ENCODE results near the gene RASSF10.
"Not testable (repeated sequence)": the region's sequence is repeated elsewhere in the genome, so short reads cannot be mapped to it uniquely, and the experiment has no call there.

The RASSF10 gene

DNA sequence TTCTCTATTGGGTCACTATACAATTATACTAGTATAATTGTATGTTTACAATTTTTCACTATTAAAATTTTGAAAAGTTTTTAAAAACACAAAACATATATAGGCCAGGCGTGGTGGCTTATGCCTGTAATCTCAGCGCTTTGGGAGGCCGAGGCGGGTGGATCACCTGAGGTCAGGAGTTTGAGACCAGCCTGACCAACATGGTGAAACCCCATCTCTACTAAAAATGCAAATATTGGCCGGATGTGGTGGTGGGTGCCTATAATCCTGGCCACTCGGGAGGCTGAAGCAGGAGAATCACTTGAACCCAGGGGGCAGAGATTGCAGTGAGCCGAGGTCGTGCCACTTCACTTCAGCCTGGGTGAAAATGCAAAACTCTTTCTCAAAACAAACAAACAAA is 36.0 kb downstream of the RASSF10 start:
- DNase-seq; intact Hi-C loops (cut with DNase I): not testable (repeated sequence)

DNA sequence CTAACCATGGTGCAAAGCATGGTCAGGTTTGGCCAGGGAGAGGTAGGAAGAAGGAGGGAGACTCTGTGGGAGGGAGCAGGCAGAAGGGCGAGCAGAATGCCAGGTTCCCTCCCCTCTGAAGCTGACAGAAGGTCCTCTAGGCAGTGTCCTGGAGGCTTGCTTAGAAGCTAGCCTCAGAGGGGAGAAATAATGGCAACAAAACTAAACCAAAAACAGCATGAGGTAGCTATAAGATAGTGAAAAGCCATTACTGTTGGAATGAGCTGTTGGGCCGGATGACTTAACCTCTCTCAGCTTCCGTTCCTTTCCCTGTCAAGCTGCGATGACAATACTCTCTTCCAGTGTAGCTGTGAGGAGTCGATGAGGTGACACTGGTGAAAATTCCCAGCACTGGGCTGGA is 36.6 kb downstream of the RASSF10 start:
- DNase-seq, result no peak
- intact Hi-C loops (cut with DNase I), result no loop called here

DNA sequence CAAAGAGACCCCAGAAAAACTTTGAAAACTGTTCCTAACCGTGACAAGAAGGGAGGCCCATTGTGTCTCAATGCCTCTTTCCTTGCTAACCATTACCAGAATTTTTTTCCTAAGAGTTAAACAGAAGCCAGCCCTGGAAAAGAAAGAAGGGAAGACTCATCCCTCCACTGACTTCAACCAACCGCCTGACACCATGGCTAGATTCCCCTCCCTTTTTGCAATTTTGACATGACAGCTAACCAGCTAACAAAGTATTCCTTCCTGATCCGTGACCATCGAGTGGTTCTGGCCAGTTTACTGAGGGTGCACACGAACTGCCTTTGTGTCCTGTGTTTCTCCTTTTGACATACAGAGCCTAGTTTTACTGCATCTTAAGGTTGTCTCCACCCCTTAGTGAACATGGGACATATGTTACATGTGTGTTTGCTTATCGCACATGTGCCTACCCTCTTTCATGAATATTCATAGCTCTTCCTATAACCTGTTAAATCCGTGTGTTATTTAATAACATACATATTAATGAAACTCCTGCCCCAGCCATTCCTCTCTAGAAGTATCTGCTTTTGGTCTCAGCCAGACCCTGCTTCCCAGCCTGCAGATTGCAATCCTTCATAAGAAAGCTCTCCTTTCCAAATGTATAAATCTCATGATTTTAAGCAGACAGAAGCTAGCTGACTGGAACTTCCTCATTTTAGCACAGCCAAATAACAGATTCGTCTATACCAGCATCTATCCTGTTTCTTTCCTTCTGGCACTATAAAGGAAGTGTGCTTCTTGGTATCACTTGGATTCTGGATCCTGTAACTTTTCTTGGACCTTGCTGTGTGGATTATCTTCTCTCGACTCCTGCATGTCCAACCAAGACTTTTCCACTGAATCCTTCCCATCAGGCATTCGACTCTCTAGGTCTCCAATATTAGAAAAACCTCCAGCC is 37.8 kb downstream of the RASSF10 start:
- intact Hi-C loops (cut with DNase I), result no loop called here
- DNase-seq, result no peak

DNA sequence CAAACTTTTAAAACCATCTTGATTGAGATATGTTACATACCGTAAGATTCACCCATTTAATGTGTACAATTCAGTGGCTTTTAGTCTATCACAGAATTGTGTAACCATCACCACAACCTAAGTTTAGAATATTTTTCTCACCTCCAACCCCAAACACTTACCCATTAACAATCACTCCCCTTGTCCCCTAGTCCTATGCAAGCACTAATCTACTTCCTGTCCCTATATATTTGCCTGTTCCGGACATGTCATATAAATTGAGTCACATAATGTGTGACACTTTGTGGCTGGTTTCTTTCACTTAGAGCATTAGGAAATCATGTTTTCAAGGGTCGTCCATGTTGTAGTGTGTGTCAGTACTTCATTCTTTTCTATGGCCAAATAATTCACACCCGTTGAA is 38.8 kb downstream of the RASSF10 start:
- DNase-seq, result no peak
- intact Hi-C loops (cut with DNase I), result no loop called here

DNA sequence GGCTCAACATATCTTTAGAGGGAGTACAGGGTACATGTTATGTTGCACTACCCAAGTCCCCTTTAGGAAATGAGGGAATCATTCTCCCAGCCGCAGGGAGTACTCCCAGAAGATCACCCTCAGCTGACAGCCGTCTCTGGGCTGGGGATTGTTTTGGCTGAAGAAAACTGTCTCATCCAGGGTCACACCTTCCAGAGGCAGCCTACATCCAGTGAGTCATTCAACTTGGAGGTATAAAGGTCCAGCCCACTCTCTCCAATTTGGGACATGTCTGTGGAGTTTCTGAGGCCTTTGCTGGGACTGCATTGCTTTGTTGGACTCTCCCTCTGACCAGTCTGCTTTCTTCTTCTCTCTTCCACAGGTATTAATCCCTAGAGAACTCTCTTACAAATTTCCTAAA is 42.1 kb downstream of the RASSF10 start:
- intact Hi-C loops (cut with DNase I), result no loop called here
- no peak for DNase-seq

DNA sequence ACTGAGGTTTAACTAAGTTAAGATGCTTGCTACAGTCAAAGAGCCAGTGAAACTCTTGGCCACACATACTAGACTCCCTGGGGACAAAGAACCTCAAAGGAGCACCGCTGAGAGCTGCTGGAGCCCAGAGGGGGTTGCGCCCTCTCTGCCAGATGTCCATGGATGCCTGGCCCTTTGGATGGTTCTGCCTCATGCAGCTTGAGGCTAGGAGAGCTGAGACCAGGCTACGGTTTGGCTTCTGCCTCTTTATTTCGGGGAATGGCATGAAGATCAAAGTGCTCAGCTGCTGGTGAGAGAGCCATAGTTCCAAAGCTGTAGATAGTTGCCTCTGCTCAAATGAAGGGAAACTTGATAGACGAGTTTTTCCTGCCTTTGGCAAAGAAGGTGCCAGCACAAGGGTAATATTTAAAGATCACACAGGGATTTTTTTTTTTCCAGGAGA is 43.0 kb downstream of the RASSF10 start:
- intact Hi-C loops (cut with DNase I), result no loop called here

DNA sequence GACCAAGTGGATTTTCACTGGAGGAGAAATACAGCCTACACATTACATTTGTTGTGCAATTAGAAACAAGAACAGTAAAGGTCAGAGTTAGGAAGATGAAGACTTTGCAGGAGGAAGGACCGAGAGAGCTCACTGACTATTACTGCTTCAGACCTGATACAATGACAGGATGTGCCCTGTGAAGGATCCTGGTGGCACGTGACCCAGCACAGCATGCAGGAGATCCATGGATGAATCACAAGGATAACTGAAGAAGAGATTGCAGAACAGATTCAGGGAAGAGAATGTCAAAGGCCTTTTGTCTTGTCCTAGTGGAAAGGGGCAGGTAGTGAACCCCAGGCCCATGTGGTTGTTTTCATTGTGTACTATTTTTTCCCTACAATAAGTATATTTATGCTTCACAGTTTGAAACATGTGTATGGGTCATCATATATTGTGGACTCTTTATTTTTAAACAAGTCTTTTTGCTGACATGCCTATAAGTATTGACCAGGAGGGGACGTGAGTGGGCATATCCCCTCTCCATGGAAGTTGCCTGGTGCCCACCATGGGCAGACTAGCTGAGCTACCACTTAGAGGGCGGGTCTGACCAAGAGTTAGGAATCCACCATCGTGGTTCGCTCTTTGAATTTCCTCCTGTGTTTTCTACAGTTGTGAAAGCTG is 44.3 kb downstream of the RASSF10 start:
- intact Hi-C loops (cut with DNase I), result no loop called here
- no peak for DNase-seq

More for the DNA sequence above, 43.0 kb downstream of the RASSF10 start:
- no peak for DNase-seq

DNA sequence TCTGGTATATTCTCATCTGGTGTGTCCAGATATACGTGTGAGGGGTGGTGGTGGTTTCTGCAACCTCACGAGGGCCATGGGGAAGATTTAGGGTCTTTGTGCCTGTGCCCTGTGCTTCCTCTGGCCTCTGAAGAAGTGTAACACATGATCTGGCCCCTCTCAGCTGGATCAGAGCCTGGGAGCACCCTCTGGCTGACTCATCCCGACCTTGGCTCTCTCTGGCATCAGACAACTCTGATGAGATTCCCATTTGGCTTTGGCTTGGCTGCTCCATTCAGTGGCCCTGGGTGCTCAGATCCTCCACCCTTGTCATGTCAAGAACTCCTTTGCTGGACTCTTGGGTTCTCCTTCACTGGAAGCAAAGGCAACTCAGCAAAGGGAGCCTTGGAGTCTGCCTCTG is 45.2 kb downstream of the RASSF10 start:
- no peak for DNase-seq
- intact Hi-C loops (cut with DNase I), result no loop called here

DNA sequence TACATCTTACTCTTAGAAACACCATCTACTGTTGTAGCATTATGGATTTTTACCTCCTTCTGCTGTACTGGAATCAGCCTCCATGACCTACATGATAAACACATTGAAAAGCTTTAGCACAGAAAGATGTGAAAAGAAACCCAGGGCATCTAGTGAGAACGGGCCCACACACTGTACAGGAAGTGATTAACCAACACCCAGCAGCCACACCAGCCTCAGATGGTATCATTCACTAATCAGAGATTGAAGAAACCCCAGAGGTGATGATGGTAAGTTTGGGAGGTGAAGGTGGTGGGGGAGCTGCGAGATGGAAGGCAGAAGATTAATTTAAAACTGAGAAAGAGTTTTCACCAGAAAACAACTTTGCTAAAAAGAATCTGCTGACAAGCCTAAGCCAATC is 46.1 kb downstream of the RASSF10 start:
- intact Hi-C loops (cut with DNase I), result no loop called here
- no peak for DNase-seq

DNA sequence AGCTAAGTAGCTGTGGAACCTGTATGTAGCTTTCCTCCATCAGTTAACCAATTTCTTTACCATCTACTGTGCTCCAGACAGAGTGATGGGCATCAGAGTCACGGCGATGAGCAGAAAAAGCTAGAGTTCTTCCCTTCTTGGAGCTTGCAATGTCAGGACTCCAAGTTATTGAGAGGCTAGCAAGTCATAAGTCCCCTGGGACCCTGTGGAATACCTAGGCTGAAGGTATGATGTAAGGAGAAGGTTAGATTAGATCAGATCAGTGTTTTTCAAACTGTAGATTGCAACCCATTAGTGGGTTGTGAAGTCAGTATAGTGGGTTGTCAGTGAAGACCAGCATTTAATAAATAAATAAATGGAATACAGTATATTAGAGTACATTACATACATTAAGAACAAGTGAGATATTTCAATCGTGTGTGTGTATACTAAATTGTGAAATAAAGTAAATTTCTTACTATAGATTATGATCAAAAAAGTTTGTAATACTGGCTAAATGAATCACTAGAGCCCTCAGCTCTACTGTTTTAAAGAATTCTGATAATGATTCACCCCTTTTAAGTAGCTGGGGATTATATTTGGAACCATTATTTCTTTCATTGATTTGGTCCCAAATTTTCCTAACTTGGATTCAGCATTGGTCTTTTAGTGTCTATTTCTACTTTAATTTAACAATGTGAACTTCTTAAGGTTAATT is 52.3 kb downstream of the RASSF10 start:
- intact Hi-C loops (cut with DNase I), result no loop called here
- no peak for DNase-seq

All from head of caudate nucleus (tissue), 42 donors.